HepG2 (cell line): Measurements from ENCODE around the gene SPATS2. TPM values are rescaled to one million over a fixed set of nuclear protein-coding genes. Genes with fewer than 3 reads are reported as not detected.

Experiments
- ATAC-seq: fragments of 200-7000 bp; cut with Tn5 transposase; 3 replicates; pipeline ENCODE4 v1.9.1; 2020; ENCODE audit warnings: mild to moderate bottlenecking, moderate library complexity
- BruUV-seq: library from RNA; stranded (reverse); fragments of 400-500 nt; replicated peaks from 2 replicates; lab custom pipeline; 2021; lab: Mats Ljungman, UMichigan
- CTCF ChIA-PET: fragments of 300-600 bp; formaldehyde crosslinking; extraction: SDS; loops from one replicate; lab custom pipeline; 2021; ENCODE audit warnings: low total read pairs, inconsistent platforms, low intra/inter-chr PET ratio; lab: Yijun Ruan, JAX
- POLR2A ChIA-PET: fragments of 350-600 bp; sonication (Branson Sonifier 250); formaldehyde crosslinking; loops from one replicate; lab custom pipeline; 2020; ENCODE audit warnings: antibody characterized with exemption, inconsistent platforms; lab: Yijun Ruan, JAX
- DNase-seq: peaks from one replicate; pipeline ENCODE4 v3.0.0-alpha.2; 2015; ENCODE audit warnings: low spot score
- FAIRE-seq: peaks from 3 replicates; lab custom pipeline; 2011; peaks lifted over from hg19 to GRCh38; lab: Jason Lieb, UNC
- H2AFZ ChIP-seq: one replicate; pipeline ENCODE4 v1.6.1; 2011; ENCODE audit warnings: low read length, inconsistent platforms
- H3K27ac ChIP-seq: fragments of 300-600 bp; 3 replicates; pipeline ENCODE4 v1.8.0; 2011; ENCODE audit warnings: mixed run types, mild to moderate bottlenecking, mixed read lengths, low read length, inconsistent platforms; ENCODE audit not compliant: insufficient read depth; ENCODE audit errors: extremely low read length
- H3K27me3 ChIP-seq, 2 experiments: fragments of 200-600 bp in 1 of 2; 2 replicates in 1 of 2; 3 replicates in 1 of 2; pipeline versions ENCODE4 v1.6.0 to v1.8.0; 2011; ENCODE audit warnings: low read length in 2 of 2, mild to moderate bottlenecking in 2 of 2, moderate library complexity in 2 of 2, inconsistent platforms in 1 of 2; ENCODE audit not compliant: insufficient read depth in 2 of 2, control insufficient read depth in 1 of 2
- H3K36me3 ChIP-seq, 2 experiments: fragments of 200-600 bp in 1 of 2; replicated peaks in 1 of 2; 2 replicates in 1 of 2; 3 replicates in 1 of 2; pipeline versions ENCODE4 v1.5.1 to v1.8.0; 2011; ENCODE audit warnings: low read length in 2 of 2, inconsistent platforms in 1 of 2; ENCODE audit not compliant: insufficient read depth in 2 of 2, control insufficient read depth in 1 of 2
- H3K4me1 ChIP-seq: 2 replicates; pipeline ENCODE4 v1.5.1; 2012; ENCODE audit warnings: low read length, inconsistent platforms; ENCODE audit not compliant: insufficient read depth
- H3K4me2 ChIP-seq: 2 replicates; pipeline ENCODE4 v1.6.0; 2011; ENCODE audit warnings: low read depth, low read length, inconsistent platforms
- H3K4me3 ChIP-seq, 3 experiments: fragments of 200-600 bp in 1 of 3; sonication (generic), shearing (Covaris generic) in 1 of 3; replicated peaks in 1 of 3; 2 replicates each; pipeline ENCODE4 v1.5.1; 2011 to 2016; ENCODE audit warnings: low read length in 3 of 3, inconsistent platforms in 2 of 3, low read depth in 2 of 3, mild to moderate bottlenecking in 2 of 3, control low read depth in 1 of 3, mixed read lengths in 1 of 3; ENCODE audit not compliant: insufficient read depth in 1 of 3
- H3K79me2 ChIP-seq: one replicate; pipeline ENCODE4 v1.6.1; 2011; ENCODE audit warnings: low read length, inconsistent platforms; ENCODE audit not compliant: insufficient read depth
- H3K9ac ChIP-seq: 2 replicates; pipeline ENCODE4 v1.6.0; 2011; ENCODE audit warnings: mild to moderate bottlenecking, low read depth, low read length, inconsistent platforms; ENCODE audit not compliant: insufficient read depth
- H3K9me3 ChIP-seq: 2 replicates; pipeline ENCODE4 v1.5.1; 2012; ENCODE audit warnings: mild to moderate bottlenecking, low read length
- H4K20me1 ChIP-seq: 2 replicates; pipeline ENCODE4 v1.6.0; 2011; ENCODE audit warnings: inconsistent platforms, mild to moderate bottlenecking, low read length, moderate library complexity; ENCODE audit not compliant: insufficient read depth
- EZH2 ChIP-seq: conservative IDR thresholded peaks from 2 replicates; pipeline ENCODE4 v1.6.1; 2012; ENCODE audit warnings: mild to moderate bottlenecking, low read depth, low read length, moderate library complexity
- POLR2A ChIP-seq, 2 experiments: IDR thresholded peaks; 2 replicates each; pipeline ENCODE4 v1.6.1; 2011; ENCODE audit warnings: low read depth in 2 of 2, low read length in 2 of 2, mild to moderate bottlenecking in 1 of 2, moderate library complexity in 1 of 2; ENCODE audit not compliant: insufficient read depth in 1 of 2
- PRMT3 ChIP-seq: sonication (generic); formaldehyde crosslinking; IDR thresholded peaks from 2 replicates; pipeline ENCODE4 v1.8.1; 2022; ENCODE audit warnings: low read depth, mild to moderate bottlenecking, moderate library complexity, missing genetic modification reagents, borderline replicate concordance
- SRSF1 ChIP-seq: fragments of 200-400 bp; formaldehyde crosslinking; optimal IDR thresholded peaks from 2 replicates; pipeline ENCODE3; 2017; ENCODE audit warnings: mild to moderate bottlenecking, low read depth, low read length, moderate library complexity
- YEATS4 ChIP-seq: sonication (generic); formaldehyde crosslinking; IDR thresholded peaks from 2 replicates; pipeline ENCODE4 v1.4.0; 2020; ENCODE audit warnings: missing genetic modification reagents, borderline replicate concordance
- ZNF496 ChIP-seq: sonication (generic); formaldehyde crosslinking; IDR thresholded peaks from 2 replicates; pipeline ENCODE4 v1.8.1; 2023; ENCODE audit warnings: mild to moderate bottlenecking, moderate library complexity, missing genetic modification reagents; ENCODE audit not compliant: insufficient replicate concordance
- ZNF770 ChIP-seq: sonication (generic); formaldehyde crosslinking; IDR thresholded peaks from 2 replicates; pipeline ENCODE4 v1.5.0; 2020; ENCODE audit warnings: mild to moderate bottlenecking, missing genetic modification reagents
- ZNF878 ChIP-seq: sonication (generic); formaldehyde crosslinking; IDR thresholded peaks from 2 replicates; pipeline ENCODE4 v1.8.1; 2023; ENCODE audit warnings: mild to moderate bottlenecking, missing genetic modification reagents, moderate library complexity
- WGBS: methylation state at CpG from one replicate; pipeline ENCODE4 v1.1.6; 2017; ENCODE audit warnings: low lambda C conversion rate; 5-methylcytosine and 5-hydroxymethylcytosine counted together
- in situ Hi-C: cut with HindIII; loops from 2 replicates; pipeline ENCODE4 v1.10.0; 2017; ENCODE audit warnings: low pct_unique_long_range_greater_than_20kb; ENCODE audit not compliant: extremely low pct_ligation_motif_present
- intact Hi-C: fragments of 100-400 bp; cut with micrococcal nuclease; formaldehyde crosslinking; loops from one replicate; pipeline ENCODE4 v1.10.0; 2022; ENCODE audit not compliant: unreplicated experiment
- polyA plus RNA-seq, 8 experiments: library from polyadenylated mRNA; depleted of rRNA in 3 of 8; stranded (reverse) in 7 of 8; unstranded in 1 of 8; fragments of >200 nt; fragmentation: Illumina TruSeq in 4 of 8; extraction: Trizol in 4 of 8; gene quantifications; 2 replicates each; pipeline versions ENCODE4 v1.2.1 to v1.2.3, GENCODE V29; 2011 to 2016; ENCODE audit warnings: low read depth in 4 of 8, missing spikeins in 1 of 8, mixed read lengths in 1 of 8; ENCODE audit not compliant: insufficient read depth in 1 of 8
- total RNA-seq, 5 experiments: library from RNA; depleted of rRNA; stranded (reverse); fragments of >200 nt; fragmentation: Illumina TruSeq; extraction: Trizol; gene quantifications; 2 replicates each; pipeline ENCODE4 v1.2.3, GENCODE V29; 2016; ENCODE audit warnings: low read depth in 1 of 5

SPATS2 gene
- total and polyA plus RNA-seq, 2 of the 13 experiments (the other 11 are each of a cell fraction or from before 2014, with no cell fraction given), result 19.3 to 28.1 TPM

- no peak for TF ChIP-seq PRMT3 (CRISPR knock-in tag)
- no peak for TF ChIP-seq ZNF770 (CRISPR knock-in tag)
Measured at GRCh38 chr12:49340971-49341776, 26.1 kb upstream of the SPATS2 start (continued).

GRCh38 chr12:49341777-49342065, 25.5 kb upstream of the SPATS2 start:
- intact Hi-C loops, result loop anchor here (1.0 to 2.0 kb wide), 2 partner anchors 10 to 53 kb away; no protein-coding TSS in a partner anchor
- no peaks in the 10 kb centered on the region for H3K36me3 ChIP-seq
- POLR2A ChIA-PET, result interaction anchor here (1.1 to 1.7 kb wide), 4 partner anchors 10 to 400 kb away, joined by 3 to 10 read pairs (median 6); partner anchors contain the start of genes SPATS2, TMBIM6 and TROAP
- BruUV-seq, result no TSS peak
- no peak overlapping the region for H2AFZ ChIP-seq
- WGBS, result 41% methylated on average over 7 of the region's 21 CpGs
- H3K4me3 ChIP-seq, result peak overlapping the region in 1 of 3 experiments; percentile 71; a peak in 2 of 6 replicates
- peaks cover 20 to 89% of the 10 kb centered on the region in 2 experiments; a peak in 4 of 5 replicates for H3K27me3 ChIP-seq
- peaks cover 48% of the 10 kb centered on the region for H3K4me1 ChIP-seq
- FAIRE-seq (no peak), ATAC-seq (no peak), DNase-seq (no peak)
- in situ Hi-C loops, result loop anchor here (10.0 kb wide), 1 partner anchor 57 kb away; no protein-coding TSS in a partner anchor
- CTCF ChIA-PET, result interaction anchor here (1.6 to 3.7 kb wide), 3 partner anchors 10 to 172 kb away, joined by 4 to 56 read pairs (median 16); no protein-coding TSS in a partner anchor
- H3K4me2 ChIP-seq, result peak overlapping the region; percentile 87
- H3K27ac ChIP-seq, result no peak overlapping the region
- TF ChIP-seq ZNF496 (CRISPR knock-in tag), result no peak
- 0 out of 2 replicates have a peak, but pooled peaks have one; percentile 4 for TF ChIP-seq YEATS4 (CRISPR knock-in tag)
- no peak for TF ChIP-seq ZNF878 (CRISPR knock-in tag)
- TF ChIP-seq SRSF1, result peak; percentile 50
- no peak for TF ChIP-seq POLR2A (IDR thresholded peaks at IDR 0.05; ENCODE audit: insufficient read depth in 1 of 2, low read depth in 2 of 2, low read length in 2 of 2)
- peak; percentile 72; the same call in 1 of the 2 replicates for TF ChIP-seq EZH2
- no peak overlapping the region for H3K9ac ChIP-seq
- H4K20me1 ChIP-seq, result 0 out of 2 replicates have a peak, but pooled peaks cover 6% of the 10 kb centered on the region
- no peaks in the 10 kb centered on the region for H3K9me3 ChIP-seq
- H3K79me2 ChIP-seq, result no peaks in the 10 kb centered on the region
